C4-2B (cell line): ENCODE data around the gene MRPL10.

Experiments
- H3K27ac ChIP-seq: fragments of 450-650 bp; 2 replicates; pipeline ENCODE4 v1.5.1; 2017
- CTCF ChIP-seq: fragments of 450-650 bp; conservative IDR thresholded peaks from 2 replicates; pipeline ENCODE4 v1.5.1; 2017; ENCODE audit warnings: mild to moderate bottlenecking
- ZFX ChIP-seq: fragments of 450-650 bp; IDR thresholded peaks from 2 replicates; pipeline ENCODE4 v1.6.1; 2017

MRPL10 gene

DNA sequence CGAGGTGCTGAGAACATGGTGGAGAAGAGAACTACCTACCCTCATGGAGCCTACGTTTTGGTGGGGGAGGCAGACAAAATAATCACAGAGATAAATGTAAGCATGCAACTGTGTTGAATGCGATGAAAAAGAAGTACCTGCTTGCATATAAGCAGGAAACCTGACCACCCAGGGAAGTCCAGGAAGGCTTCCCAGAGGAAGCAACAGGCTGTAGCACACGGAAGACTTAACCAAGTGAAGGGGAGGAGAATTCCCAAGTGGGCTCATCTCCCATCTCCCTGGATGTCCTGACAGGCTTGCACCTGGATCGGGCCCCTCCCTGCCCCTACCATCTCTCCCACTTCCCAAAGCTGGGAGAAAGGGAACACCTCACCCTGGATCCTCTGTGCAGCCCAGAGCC, 7.7 kb upstream of the MRPL10 start:
- TF ChIP-seq CTCF = no peak
- no peak for TF ChIP-seq ZFX
- H3K27ac ChIP-seq = no peak overlapping the region

- H3K27ac ChIP-seq = no peak overlapping the region
- TF ChIP-seq ZFX (no peak), CTCF (no peak)
These were observed 7.3 kb upstream of the MRPL10 start for GRCh38 chr17:47838636-47839035.

GRCh38 chr17:47837401-47838039, 6.2 kb upstream of the MRPL10 start:
- TF ChIP-seq CTCF (no peak), ZFX (no peak)
- H3K27ac ChIP-seq = no peak overlapping the region

DNA sequence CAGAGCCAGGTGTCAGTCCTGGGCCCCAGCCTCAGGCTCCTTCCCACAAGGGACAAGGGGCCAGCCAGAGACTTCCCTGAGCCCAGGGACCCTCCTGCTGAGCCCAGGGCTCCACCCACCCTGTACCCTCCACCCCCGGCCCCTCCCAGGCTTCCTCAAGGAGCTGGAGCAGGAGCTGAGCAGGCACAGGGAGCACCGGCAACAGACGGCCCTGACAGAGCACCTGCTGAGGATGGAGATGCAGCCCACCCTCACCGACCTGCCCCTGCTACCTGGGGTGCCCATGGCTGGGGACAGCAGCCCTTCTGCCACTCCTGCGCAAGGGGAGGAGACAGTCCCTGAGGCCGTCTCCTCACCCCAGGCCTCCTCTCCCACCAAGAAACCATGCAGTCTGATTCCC, 5.3 kb upstream of the MRPL10 start:
- no peak for TF ChIP-seq ZFX
- TF ChIP-seq CTCF = no peak
- H3K27ac ChIP-seq = no peak overlapping the region

GRCh38 chr17:47834756-47835155, 3.4 kb upstream of the MRPL10 start:
- TF ChIP-seq CTCF = no peak
- TF ChIP-seq ZFX = no peak
- no peak overlapping the region for H3K27ac ChIP-seq

- H3K27ac ChIP-seq = peak overlapping the region; percentile 77
These were observed 590 bp upstream of the MRPL10 start for GRCh38 chr17:47831934-47832327.

GRCh38 chr17:47830396-47831002, 842 bp downstream of the MRPL10 start:
- peak overlapping the region; percentile 77 for H3K27ac ChIP-seq
- TF ChIP-seq CTCF (no peak), ZFX (no peak)

More at GRCh38 chr17:47831934-47832327, 590 bp upstream of the MRPL10 start:
- TF ChIP-seq ZFX (no peak), CTCF (no peak)
